Measurements from ENCODE around the gene CAMK4.

- no peak for TF ChIP-seq POLR2A (IDR thresholded peaks at IDR 0.05; ENCODE audit: low read depth, low read length)
- TF ChIP-seq POLR2AphosphoS5 (IDR thresholded peaks at IDR 0.05; ENCODE audit: low read depth, low read length) = no peak
- TF ChIP-seq TAF1 (IDR thresholded peaks at IDR 0.05; ENCODE audit: borderline replicate concordance, low read depth, low read length) = no peak
Measured at GRCh38 chr5:111201705-111202104, 22.5 kb upstream of the CAMK4 start.
